GM12892 (cell line): Measurements from ENCODE around the gene PIAS1.

Source experiments
- POLR2A ChIP-seq: IDR thresholded peaks from 2 replicates; pipeline ENCODE4 v1.6.1; 2011; ENCODE audit warnings: low read depth, low read length, control low read depth
- POLR2AphosphoS5 ChIP-seq: IDR thresholded peaks from 2 replicates; pipeline ENCODE4 v1.6.1; 2011; ENCODE audit warnings: low read depth, low read length, control low read depth

DNA sequence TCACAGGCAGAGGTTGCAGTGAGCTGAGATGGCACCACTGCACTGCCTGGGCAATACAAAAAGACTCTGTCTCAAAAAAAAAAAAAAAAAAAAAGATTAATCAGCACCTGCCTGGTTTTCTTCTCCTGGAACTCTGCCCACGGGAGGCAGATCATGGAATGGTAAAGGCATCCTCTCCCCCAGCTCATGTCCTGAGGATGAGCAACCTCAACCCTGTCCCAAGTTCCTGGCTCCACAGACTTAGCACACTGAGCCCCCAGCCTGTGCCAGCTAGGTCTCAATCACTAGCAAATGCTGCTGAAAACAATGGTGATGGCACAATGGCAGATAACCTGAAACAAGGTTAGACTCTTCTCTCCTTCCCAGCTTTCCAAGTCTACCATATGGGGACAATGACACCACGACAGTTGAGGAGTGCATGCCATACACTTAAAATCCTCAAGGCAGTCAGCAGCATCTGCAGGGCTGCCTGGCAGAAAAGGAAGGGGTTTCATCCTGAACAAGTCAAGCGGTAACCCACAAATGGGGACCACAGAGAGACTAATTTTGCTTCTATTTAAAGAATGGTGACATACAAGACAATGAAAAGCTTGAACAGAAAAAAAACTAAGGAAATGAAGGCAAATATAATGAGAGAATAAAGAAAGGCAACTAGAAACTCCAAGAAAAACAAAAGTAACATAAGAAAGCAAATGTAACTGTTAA is 170.6 kb downstream of the PIAS1 start:
- no peak for TF ChIP-seq POLR2A
- TF ChIP-seq POLR2AphosphoS5 = no peak
